Measurements from ENCODE around the gene YBX3.

YBX3 gene

GRCh38 chr12:10716704-10717315, 6.3 kb downstream of the YBX3 start:
- TF ChIP-seq EZH2phosphoT487 (IDR thresholded peaks at IDR 0.05; ENCODE audit: borderline replicate concordance, low read length) = no peak
- TF ChIP-seq CTCF (IDR thresholded peaks at IDR 0.05; ENCODE audit: low read depth, low read length, poor library complexity, severe bottlenecking) = no peak
- peaks cover 3% of the 10 kb centered on the region; the same call in 1 of the 2 replicates for H3K27me3 ChIP-seq (ENCODE audit: control insufficient read depth, low read length)
- no peaks in the 10 kb centered on the region for H3K36me3 ChIP-seq (ENCODE audit: control insufficient read depth, low read length)
- H3K9me2 ChIP-seq (replicated peaks; ENCODE audit: control insufficient read depth, low read length) = no peaks in the 10 kb centered on the region
- H3K9me3 ChIP-seq (ENCODE audit: control insufficient read depth, insufficient read depth, low read length) = no peaks in the 10 kb centered on the region
- H4K20me1 ChIP-seq (ENCODE audit: control insufficient read depth, insufficient read depth, low read depth, low read length) = no peaks in the 10 kb centered on the region
- H3K79me2 ChIP-seq (ENCODE audit: control insufficient read depth, low read length) = no peaks in the 10 kb centered on the region
- H3F3A ChIP-seq (ENCODE audit: control insufficient read depth, insufficient read depth) = no peaks in the 10 kb centered on the region
- H3K4me1 ChIP-seq (ENCODE audit: control insufficient read depth, low read length) = no peaks in the 10 kb centered on the region
- H3K4me3 ChIP-seq (ENCODE audit: low read length) = no peak overlapping the region
- H3K4me2 ChIP-seq (ENCODE audit: low read length) = no peak overlapping the region
- no peak overlapping the region for H3K27ac ChIP-seq (ENCODE audit: low read depth, low read length)

GRCh38 chr12:10716277-10716676, 6.8 kb downstream of the YBX3 start:
- Histone ChIP-seq H3K4me2 (ENCODE audit: low read length) (no peak overlapping the region), H3K36me3 (ENCODE audit: control insufficient read depth, low read length) (no peaks in the 10 kb centered on the region), H3K4me1 (ENCODE audit: control insufficient read depth, low read length) (no peaks in the 10 kb centered on the region), H4K20me1 (ENCODE audit: control insufficient read depth, insufficient read depth, low read depth, low read length) (no peaks in the 10 kb centered on the region), H3K79me2 (ENCODE audit: control insufficient read depth, low read length) (no peaks in the 10 kb centered on the region), H3K9me2 (replicated peaks; ENCODE audit: control insufficient read depth, low read length) (no peaks in the 10 kb centered on the region), H3F3A (ENCODE audit: control insufficient read depth, insufficient read depth) (no peaks in the 10 kb centered on the region), H3K4me3 (ENCODE audit: low read length) (no peak overlapping the region), H3K27me3 (ENCODE audit: control insufficient read depth, low read length) (peaks cover 3% of the 10 kb centered on the region; the same call in 1 of the 2 replicates), H3K27ac (ENCODE audit: low read depth, low read length) (no peak overlapping the region), H3K9me3 (ENCODE audit: control insufficient read depth, insufficient read depth, low read length) (no peaks in the 10 kb centered on the region)
- TF ChIP-seq CTCF (IDR thresholded peaks at IDR 0.05; ENCODE audit: low read depth, low read length, poor library complexity, severe bottlenecking) (no peak), EZH2phosphoT487 (IDR thresholded peaks at IDR 0.05; ENCODE audit: borderline replicate concordance, low read length) (no peak)

- TF ChIP-seq EZH2phosphoT487 (IDR thresholded peaks at IDR 0.05; ENCODE audit: borderline replicate concordance, low read length) (no peak), CTCF (IDR thresholded peaks at IDR 0.05; ENCODE audit: low read depth, low read length, poor library complexity, severe bottlenecking) (no peak)
- no peaks in the 10 kb centered on the region for H3K36me3 ChIP-seq (ENCODE audit: control insufficient read depth, low read length)
- no peaks in the 10 kb centered on the region for H3K9me2 ChIP-seq (replicated peaks; ENCODE audit: control insufficient read depth, low read length)
- H3K4me2 ChIP-seq (ENCODE audit: low read length) = no peak overlapping the region
- H3K27ac ChIP-seq (ENCODE audit: low read depth, low read length) = no peak overlapping the region
- H3K9me3 ChIP-seq (ENCODE audit: control insufficient read depth, insufficient read depth, low read length) = no peaks in the 10 kb centered on the region
- H3K79me2 ChIP-seq (ENCODE audit: control insufficient read depth, low read length) = no peaks in the 10 kb centered on the region
- no peaks in the 10 kb centered on the region for H3K27me3 ChIP-seq (ENCODE audit: control insufficient read depth, low read length)
- no peaks in the 10 kb centered on the region for H3F3A ChIP-seq (ENCODE audit: control insufficient read depth, insufficient read depth)
- no peaks in the 10 kb centered on the region for H4K20me1 ChIP-seq (ENCODE audit: control insufficient read depth, insufficient read depth, low read depth, low read length)
- H3K4me1 ChIP-seq (ENCODE audit: control insufficient read depth, low read length) = no peaks in the 10 kb centered on the region
- H3K4me3 ChIP-seq (ENCODE audit: low read length) = no peak overlapping the region
These were observed 7.6 kb downstream of the YBX3 start for GRCh38 chr12:10715491-10715890.

Data from DOHH2 (cell line).